HG02943 (cell line): Measurements from ENCODE around the gene SDR9C7.
"Not testable (repeated sequence)": the region's sequence is repeated elsewhere in the genome, so short reads cannot be mapped to it uniquely, and the experiment has no call there.

Source experiments
- ATAC-seq: cut with Tn5 transposase; IDR thresholded peaks from one replicate; pipeline ENCODE4 v1.9.1; 2021; ENCODE audit warnings: mild to moderate bottlenecking, low read depth, moderate library complexity; ENCODE audit not compliant: unreplicated experiment

Gene SDR9C7

DNA sequence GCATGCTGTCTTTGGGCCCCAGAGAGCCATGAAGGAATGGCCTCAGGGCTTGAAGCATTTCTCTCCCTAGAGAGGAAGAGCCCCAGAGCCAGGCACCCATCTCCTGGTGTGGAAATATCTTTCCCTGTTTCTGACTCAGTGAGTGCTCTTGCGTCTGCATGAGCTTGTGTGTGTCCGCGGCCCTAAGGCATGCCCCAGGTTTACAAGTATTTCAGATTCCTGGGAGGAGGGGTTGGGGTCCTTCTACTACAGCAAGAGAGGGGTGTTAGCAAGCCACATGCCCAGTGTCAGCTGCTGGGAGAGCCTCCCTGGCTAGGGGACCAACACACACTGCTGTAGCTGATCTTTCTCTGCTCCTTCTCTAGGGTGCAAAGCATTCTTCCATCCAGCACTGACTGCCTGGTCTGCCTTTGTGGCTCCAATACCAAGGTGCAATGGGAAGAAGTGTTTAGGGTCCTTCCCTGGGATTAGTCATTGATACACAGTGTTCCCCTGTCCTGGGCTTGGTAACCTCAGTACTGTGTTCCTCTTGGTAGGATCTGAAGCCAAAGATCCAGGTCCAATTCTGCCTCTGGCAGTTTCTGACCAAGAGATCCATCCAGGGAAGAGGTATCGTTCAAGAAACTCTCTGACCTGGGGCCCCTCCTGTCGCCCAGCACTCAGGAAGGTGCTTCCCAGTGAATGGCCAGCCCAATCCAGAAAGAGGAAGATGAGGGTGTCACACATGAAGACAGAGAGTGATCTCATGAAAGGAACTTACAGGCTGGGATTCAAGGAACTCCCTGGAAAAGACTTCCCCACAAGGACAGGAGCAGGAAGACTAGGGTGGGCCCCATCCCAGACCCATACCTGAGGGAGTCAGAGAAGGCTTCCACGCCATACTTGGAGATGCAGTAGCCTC, 20.1 kb upstream of the SDR9C7 start:
- no peak for ATAC-seq

GRCh38 chr12:56953314-56953713, 19.1 kb upstream of the SDR9C7 start:
- ATAC-seq: no peak

DNA sequence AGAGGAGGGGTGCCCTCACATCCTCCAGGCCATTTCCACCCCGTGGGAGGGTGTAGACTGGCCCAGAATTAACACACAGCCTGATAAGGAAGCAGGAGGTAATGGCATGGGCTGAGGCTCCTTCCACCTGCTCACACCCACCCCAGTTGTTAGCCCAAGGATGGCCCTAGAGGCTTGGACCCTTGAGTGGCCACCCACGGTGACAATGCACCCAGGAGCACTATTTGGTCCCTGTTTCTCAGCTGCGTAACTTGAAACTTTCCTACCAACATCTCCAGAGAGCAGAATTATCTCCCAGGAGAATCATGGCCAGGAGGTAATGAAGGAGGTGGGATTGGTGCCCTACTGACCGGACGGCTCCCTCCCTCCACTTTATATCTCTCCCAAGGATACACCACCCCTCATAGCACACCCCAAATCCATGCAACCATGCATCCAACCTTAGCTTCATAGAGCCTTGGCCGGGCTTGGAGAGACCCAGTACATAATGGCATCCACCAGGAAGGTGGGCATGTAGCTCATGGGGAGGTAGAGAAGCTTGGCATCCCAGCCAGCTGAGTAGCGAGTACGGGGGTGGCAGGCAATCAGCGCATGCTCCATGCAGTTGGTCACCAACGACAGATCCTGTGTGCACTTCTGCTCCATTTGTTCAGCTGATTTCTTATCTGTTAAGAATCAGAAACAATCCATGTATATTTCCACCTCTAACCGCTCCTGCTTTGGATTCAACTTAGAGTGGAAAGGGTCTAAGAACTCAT, 17.6 kb upstream of the SDR9C7 start:
- no peak for ATAC-seq

DNA sequence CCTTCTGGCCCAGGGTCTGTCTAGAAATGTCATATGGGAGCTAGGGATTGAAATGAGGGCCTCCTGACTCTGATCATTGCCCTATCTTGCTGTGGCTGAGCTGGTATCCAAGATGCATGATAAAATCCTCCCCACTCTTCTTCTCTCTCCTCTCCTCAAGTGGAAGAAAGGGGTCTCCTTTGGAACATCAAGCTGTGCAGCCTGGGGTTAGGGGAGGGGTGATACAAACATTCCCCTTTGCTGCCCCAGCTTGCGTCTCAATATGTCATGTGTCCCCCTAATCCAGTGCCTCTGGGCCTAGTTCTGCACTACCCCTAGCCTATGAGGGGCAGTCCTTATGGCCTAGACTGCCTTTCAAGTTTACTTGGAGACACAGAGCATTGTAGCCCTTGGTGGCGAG, 14.7 kb upstream of the SDR9C7 start:
- no peak for ATAC-seq

GRCh38 chr12:56948457-56948777, 14.2 kb upstream of the SDR9C7 start:
- ATAC-seq: no peak

GRCh38 chr12:56947633-56948456, 13.6 kb upstream of the SDR9C7 start:
- ATAC-seq: no peak

DNA sequence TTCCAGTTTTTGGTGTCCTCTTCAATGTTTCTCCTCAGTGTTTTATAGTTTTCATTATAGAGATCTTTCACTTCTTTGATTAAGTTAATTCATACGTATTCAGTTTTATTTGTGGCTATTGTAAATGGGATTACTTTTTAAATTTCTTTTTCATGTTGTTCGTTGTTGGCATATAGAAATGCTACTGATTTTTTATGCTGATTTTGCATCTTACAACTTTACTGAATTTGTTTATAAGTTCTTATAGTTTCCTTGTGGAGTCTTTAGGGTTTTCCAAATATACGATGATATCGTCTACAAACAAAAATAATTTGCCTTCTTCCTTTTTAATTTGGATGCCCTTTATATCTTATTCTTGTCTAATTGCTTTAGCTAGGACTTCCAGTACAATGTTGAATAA, 9.7 kb upstream of the SDR9C7 start:
- ATAC-seq: no peak

DNA sequence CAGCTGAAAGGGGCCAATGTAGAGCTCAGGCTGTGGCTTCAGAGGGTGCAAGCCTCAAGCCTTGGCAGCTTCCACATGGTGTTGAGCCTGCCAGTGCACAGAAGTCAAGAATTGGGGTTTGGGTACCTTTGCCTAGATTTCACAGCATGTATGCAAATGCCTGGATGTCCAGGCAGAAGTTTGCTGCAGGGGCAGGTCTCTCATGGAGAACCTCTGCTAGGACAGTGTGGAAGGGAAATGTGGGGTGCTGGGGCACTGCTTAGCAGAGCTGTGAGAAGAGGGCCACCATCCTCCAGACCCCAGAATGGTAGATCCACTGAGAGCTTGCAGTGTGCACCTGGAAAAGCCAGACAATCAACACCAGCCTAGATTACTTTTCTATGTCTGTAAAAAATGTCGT, 9.2 kb upstream of the SDR9C7 start:
- ATAC-seq: not testable (repeated sequence)

DNA sequence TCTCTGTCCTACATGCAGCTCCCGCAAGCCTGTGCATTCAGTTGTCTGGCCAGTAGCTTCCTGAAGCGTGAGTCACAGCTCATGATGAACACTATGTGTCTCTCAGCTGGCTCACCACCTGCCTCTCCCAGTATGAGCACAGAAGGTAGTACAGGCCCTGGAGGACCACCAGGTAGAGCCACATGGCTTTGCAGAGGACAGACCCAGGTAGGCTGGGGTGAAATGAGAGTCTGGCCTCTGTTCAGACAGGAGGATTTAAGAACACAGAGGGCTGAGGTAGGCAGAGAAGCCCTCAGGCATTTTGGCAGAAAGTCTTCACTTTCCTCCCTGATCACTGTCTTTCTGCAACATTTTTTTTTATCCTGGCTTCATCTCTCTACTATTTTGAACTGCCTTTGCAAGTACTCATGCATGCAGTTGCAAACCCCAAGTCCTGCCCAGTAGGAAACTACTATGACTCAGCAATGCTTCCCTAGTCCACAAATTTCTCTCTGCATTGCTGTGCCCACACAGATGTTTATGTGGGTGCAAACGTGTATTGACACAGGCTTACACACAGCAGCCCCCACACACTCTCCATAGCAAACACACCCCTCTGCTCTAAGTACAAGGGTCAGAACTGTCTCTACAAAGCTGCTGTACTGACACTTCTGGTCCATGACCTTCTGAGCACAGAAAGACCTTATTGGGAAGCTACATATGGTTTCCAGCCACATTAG, 7.2 kb upstream of the SDR9C7 start:
- no peak for ATAC-seq

- ATAC-seq: not testable (repeated sequence)
Observed at GRCh38 chr12:56940942-56941298, 6.7 kb upstream of the SDR9C7 start.

DNA sequence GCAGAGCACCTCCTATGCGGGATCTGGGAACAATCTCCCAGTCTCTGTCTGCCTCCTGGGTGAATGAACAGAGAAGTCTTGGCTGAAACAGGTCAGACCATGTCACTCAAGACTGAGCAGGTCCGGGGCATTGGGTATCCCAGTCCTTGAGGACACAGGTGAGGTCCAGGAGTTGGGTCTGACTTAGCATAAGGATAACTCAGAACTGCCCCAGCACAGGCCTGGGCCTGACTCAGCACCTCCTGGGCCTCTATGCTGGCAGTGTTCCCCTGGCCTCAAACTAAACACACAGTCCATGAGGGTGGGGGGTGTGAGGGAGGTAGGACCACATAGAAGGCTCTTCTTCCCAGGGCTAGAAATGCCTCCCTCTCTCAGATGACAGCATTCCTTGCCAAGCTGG, 1.5 kb upstream of the SDR9C7 start:
- no peak for ATAC-seq

DNA sequence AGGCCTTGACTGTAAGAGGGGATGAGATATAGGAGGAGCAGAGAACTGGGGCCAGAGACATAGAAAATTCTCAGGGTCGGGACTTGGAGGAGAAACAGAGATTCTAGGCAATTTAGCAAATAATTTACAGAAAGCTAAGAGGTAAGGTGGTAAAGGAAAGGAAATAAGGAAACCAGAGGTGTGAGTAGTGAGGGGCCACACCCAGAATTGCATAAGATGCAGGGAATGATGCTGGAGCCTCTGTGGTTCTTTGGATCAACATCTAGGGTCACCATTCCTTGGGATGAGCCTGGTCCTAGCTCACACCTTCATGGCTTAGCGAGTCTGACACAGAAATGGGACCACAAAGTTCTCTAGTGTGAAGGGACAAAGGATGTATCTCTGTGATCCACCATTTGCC, 949 bp upstream of the SDR9C7 start:
- ATAC-seq: no peak

- ATAC-seq: no peak
Observed at GRCh38 chr12:56932867-56933266, 1.3 kb downstream of the SDR9C7 start.

GRCh38 chr12:56932146-56932545, 2.1 kb downstream of the SDR9C7 start:
- no peak for ATAC-seq

DNA sequence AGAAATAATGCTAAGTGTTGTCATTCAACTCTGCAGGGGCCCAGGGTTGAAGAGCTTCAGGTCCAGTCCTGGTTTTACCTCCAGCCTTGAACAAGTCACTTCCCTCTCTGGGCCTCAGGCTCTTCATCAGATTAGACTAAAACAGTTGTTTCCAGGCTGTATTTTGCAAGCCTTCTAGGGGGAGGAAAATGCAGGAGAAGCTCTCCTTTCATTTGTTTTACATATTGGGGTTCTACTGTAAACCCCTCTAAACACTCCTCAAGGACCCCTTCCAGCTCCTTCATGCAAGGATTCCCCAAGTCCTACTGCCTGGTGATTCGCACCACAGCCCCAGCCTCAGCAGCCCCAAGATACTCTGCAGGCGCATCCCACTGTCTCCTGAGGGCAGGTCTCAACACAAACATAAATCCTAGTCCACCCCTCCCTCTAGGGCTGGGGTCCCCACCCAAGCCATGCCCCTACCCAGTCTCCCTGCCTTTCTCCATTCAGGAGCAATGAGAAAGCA, 2.7 kb downstream of the SDR9C7 start:
- no peak for ATAC-seq

DNA sequence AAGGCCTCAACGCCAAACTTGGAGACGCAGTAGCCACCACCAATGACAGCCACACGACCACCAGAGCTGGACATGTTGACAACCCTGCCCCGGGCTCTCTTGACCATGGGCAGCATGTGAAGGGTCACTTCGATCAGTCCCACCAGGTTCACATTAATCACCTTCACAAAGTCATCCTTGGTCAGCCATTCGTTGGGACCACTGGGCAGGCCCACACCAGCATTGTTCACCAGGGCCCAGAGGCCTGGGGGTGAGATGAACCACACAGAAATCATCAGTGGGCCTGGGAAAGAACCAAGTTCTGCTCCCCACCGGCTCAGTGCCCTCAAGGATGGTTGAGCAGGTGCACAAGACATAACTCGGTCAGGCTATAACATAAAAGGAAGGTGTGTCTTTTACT, 4.0 kb downstream of the SDR9C7 start:
- ATAC-seq: no peak

- ATAC-seq: no peak
Observed at GRCh38 chr12:56929780-56930179, 4.4 kb downstream of the SDR9C7 start.

DNA sequence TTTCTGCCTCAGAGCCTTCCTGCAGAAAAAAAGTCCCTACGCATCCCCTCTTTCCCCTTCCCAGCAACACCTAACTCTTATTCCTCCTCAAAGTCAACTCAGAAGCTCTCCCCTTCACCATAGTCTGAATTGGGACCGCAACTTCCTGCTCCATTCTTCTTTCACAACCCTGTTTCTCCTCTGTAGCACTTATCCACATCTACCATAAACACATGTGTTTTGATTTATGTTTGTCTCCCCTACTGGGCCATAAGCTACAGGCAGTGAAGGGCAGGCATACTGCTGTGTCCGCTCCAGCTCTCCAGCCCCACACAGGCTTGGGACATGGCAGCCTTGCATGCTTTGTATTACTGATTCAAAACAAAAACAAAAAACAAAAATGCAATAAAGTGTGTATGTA, 5.9 kb downstream of the SDR9C7 start:
- ATAC-seq: no peak

GRCh38 chr12:56927281-56927680, 6.9 kb downstream of the SDR9C7 start:
- no peak for ATAC-seq

DNA sequence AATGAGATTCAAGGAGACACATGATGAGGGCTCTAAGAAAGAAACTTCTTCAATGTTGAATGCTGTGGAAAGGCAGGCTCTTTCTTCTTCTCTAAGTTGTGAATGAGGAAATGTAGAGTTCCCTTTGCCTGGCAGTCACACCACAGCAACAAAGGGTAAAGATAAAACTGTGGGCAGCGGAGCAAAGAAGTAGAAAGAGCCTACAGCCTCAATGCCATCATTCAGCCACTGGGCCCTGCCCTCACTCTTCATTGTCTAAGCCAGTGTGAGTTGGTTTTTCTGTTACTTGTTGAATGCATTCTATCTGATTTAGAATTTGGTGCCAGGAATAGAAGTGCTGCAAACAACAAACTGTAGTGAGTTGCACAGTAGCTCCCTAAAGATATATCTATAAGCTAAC, 12.2 kb downstream of the SDR9C7 start:
- ATAC-seq: no peak
